ENCODE data around the gene SFMBT2.

Gene SFMBT2

DNA sequence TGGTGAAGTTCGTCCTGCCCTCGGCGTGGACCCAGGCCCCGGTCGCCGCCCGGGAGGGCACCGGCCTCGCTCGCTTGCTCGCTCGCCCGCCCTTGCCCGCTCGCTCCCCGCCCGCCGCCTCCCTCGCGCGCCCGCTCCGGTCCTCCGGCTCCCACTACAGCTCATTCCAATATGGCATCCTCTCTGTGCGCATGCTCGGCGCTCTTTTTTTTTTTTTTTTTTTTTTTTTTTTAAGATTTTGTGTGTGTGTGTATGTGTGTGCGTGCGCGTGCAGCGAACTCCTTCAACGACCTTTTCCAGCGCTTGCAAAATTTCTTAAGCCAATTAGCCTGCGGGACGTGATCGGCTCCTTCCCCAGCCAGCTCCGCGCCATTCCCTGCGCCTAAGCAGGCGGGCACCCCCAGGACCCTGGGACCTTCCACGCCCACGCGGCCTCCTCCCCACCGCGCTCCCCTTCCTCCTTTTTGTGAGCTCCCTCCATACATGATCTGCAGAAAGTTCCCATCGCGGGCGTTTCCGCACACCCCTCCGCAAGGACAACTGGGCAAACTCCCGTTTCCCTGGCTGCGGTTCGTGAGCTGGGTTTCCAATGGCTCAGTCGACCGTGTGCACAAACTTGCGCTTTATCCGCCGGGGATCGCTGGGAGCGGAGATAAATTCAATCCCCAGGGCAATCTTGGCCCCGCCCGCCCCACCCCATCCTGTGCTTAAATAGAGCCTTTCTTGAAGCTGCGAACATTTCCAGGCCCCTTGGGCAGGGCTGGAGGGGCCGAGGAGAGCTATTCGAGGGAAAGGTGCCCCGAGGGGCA is at the start of gene SFMBT2:
TSS of gene SFMBT2 (minus strand) at position 173 of the 809 bp plus-strand sequence. CDS start 29,136 bp downstream, outside the sequence.
- peak; percentile 58 for DNase-seq

DNA sequence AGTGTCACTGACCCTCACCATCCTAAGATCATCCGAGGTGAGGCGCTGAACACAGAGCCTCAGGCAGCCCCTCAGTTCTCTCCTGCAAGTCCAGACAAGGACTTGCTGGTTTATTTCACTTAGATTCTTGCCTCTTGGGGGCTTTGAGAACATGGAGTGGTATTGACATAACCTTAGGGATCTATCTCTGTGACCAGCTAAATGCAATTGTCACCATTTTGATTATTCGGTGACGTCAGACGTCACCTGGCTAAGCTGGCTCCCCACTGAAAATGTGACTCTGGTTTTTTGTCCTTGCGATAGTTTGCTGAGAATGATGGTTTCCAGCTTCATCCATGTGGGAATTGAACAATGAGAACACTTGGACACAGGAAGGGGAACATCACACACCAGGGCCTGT is 49.2 kb upstream of the SFMBT2 start:
- no peak for DNase-seq

DNA sequence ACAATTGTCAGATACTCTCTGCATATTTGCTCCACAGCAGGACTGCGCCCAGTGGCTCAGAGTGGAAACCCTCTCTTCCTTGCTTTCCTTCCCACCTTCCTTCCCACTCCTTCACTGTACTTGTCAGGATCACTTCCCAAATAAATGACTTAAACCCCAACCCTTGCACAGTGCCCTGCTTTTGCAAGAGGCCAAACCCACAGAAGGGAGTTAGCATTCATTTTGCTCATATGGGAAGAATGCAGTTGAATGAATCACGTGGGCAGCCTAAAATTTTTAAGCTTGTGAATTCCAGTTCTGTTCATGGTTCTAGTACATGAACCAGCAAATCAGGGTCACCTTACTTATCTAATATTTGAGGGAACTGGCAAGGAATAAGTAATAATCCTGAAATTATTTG is 47.7 kb upstream of the SFMBT2 start:
- no peak for DNase-seq

DNA sequence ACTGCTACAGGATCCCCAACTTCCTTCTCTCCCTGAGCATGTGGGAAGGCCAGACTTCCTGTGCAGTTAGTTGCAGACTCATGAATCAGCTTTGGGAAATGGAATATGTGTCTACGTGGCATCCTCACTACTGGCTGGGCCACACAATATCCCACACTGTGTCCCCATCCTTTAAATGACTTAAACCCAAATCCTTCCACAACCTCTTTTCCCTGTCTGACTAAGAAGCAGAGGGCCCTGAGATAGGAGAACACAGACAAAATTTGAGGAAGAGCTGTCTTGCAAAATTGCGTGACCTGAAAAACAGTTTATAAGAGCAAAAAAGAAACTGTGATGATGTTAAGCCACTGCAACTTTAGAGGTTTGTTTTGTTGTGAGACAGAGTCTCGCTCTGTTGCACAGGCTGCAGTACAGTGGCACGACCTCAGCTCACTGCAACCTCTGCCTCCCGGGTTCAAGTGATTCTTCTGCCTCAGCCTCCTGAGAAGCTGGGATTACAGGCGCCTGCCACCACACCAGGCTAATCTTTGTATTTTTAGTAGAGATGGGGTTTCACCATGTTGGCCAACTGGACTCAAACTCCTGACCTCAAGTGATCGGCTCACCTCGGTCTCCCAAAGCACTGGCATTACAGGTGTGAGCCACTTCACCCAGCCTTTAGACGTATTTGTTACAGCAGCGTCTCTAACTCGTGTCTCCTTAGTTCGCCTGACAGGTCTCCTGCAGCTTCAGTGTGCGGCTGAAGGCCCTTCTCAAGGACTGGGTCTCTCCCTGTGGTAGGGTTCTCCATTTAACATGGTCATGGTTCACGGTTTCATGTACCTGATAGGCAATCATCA is 46.9 kb upstream of the SFMBT2 start:
- no peak for DNase-seq

DNA sequence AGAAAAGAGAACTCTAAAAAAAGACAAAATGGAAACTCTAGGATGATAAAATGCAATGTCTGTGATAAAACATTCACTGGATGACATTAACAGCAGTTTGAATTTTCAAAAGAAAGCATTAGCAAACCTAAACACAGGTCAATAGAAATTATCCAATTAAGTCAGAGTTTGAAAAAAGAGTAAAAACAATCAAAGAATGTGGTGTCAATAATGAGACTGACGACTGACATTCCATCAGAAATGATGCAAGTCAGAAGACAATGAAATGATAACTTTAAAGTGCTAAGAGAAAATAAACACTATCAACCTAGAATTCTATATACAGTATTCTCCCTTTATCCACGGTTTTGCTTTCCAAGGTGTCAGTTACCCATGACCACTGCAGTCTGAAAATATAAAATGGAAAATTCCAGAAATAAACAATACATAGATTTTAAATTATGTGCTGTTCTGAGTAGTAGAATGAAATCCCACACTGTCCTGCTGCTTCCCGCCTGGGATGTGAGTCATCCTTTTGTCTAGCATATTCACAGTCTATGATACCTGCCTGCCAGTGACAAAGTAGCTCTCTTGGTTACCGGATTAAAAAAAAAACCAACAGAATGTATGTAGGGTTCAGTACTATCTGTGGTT is 38.3 kb upstream of the SFMBT2 start:
- no peak for DNase-seq

DNA sequence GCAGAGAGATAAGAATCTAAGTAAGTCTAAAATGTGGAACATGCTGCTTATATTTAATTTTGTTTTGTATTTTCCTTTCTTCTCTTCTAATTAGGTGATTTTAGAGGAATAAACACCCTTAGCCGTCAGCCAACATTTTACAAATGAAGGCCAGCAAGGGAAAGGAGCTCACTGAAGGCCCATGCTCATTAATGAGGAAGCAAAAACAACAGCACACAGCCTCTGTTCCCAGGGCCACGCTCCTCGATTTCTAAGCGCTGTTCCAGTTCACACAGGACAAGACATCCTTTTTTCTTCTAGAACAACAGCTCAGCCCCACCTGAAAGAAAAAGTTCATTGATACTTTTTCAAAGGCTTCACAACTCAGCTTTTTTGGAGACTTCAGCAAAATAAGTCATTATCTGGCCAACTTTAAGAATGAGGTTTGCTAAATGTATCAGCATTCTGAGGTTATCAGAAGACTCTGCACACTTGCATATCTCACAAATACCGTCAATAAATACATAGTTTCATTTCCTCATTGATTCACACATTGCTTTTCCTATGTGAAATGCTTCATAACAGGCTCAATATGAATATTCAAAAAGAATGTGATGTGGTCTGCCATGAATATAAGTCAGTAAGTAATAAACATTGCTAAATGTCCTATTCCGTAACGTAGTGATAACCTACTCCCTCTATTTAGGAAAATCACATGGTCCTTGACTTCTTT is 34.8 kb upstream of the SFMBT2 start:
- DNase-seq, result no peak

DNA sequence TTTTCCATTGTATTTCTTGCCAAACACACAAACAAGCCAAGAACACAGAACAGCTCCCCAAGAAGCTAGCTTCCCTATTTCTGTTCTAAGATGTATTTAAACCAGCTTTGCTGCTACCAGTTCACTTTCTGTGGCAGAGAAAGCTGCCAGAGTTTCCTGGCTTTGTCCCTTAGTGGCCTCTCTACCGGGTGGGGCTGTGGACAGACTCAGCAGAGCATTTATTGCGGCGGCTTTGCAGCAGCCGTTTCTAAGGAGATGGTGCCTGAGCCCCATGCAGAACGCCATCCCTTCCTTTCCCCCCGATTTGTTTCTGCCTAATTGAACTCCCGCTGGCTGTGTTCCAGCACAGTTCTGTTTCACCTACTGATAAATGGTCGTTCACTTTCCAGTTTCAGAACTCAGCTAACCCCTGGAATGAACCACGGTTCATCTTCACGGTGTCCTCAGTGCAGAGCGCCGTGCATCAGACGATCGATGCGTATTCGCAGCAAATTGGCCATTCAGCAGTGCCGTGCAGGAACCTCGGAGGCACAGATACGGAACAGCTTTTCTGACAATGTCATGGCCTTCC is 33.8 kb upstream of the SFMBT2 start:
- DNase-seq, result no peak

DNA sequence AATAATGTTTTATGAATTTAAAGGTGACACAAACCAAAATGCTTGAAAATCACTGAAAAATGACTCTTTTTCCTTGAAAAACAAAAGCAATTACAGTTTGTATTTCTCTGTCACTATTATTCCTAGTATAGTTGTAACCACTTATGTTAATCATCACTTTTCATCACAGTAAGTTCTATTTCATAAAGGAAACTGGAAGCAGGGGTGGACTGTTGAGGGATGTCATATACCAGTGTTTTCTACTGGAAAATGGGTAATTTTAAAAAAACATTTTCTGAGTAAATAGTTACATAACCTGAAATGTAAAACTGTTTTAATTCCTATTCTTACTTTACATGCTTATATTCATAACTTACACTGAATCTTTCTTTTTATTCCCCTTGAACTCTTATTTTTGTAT is 32.2 kb upstream of the SFMBT2 start:
- DNase-seq, result no peak

DNA sequence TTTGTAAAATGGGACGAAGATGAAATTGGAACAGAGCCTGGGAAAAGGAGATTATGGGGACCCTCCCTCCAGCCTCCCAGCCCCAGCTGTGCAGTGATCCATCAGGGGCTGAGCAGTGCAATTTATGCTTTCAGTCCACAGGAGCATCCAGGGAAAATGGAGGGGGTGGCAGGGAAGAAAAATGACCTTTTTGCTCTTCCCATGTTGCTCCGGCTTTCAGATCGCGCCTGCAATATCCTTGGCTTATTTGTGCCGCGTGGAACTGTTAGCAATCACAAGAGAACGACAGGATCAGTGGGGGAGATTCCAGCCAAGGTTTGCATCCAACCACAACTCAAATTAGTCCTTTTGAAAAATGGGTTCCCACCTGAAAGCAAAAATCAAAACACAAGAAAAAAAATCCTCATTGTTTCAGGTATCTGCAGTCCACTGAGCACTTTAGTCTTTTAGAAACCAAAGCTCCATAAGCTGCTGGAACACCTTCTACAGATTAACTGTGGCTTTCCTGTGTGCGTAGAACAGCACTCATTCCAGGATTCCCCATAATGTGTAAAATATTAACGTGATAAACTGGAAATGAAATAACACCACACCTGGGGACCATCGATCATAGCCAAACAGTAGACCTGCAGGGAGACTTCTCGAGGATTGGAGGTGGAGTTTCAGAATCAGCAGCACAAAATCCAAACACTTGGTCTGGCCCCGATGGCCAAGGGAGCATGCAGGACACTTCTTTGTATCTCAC is 30.7 kb upstream of the SFMBT2 start:
- DNase-seq, result no peak

DNA sequence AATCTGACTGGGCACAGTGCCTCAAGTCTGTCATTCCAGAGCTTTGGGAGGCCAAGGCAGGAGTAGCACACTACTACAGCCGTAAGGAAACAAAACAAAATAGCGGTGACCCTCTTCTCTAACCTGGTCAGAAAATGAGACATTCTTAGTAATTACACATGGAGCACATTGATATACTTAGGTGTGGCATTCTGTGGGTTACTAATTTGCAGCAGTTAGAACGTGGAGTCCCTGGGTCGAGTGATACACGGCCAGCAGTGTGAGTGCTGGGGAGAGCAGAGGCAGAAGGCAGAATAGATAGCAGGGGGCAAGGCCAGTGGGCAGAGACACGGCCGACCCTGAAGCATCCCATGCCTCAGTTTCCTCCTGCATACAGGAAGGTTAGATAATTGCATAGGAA is 28.9 kb upstream of the SFMBT2 start:
- no peak for DNase-seq

DNA sequence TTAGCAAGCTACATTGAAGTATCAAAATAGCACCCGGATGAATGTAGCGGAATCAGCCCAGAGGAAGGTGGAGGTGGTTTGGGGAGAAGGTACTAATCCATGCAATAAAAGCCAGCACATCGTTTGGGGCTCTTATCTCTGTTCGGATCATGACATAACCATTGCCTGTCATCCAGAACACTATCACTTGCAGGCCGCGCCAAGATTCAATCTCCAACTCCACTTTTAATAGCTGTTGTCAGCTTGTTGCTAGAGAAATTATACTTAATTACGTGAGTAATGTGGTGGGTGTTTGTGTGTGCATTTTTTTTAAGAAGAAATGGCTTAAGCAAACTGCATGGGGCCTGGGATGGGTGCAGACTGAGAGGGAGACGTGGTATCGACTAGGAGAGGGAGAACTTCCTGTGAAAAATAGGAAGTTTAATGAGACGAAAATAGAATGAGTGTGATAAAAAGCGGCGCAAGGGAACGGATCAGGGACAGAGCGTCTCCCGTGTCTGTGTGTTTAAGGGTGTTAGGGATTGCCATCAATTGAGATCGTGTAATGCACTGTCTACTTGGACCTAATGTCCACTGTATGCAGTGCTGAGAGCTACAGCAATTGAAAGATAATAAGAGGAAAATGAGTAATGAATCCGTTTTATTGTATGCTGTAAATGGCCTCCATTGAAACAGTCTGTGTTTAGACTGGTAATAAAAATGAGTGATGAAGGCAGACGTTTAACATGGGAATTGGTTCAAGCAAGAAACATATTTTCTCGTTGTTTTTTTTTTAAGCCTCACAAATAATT is 27.6 kb upstream of the SFMBT2 start:
- DNase-seq, result no peak

DNA sequence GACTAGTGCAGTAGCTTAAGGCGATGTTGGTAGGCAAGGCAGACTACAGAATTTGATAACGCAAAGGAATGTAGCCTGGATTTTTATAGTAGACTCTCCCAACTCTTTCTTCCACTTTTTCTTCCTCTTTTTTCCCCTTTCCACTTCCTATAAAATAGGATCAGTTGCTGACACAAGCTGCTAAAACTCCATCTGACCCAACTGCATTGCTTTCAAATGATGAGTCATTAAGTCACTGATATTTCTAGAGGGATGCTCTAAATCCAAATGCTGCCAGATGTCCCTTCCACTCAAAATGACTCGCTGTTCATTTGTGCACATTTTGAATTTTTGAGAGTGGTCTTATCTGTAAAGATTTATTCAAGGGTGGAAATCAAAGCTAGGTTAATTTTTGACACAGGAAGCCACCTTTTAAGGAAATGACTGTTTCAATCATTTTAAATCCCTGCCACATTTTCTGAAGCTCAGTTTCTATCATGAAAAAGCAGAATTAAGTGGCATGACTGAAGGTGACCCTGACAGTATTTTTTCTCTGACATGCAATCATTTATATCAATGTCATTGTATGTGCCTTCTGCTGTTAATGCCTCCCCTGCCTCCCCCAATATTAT is 25.8 kb upstream of the SFMBT2 start:
- DNase-seq, result no peak

DNA sequence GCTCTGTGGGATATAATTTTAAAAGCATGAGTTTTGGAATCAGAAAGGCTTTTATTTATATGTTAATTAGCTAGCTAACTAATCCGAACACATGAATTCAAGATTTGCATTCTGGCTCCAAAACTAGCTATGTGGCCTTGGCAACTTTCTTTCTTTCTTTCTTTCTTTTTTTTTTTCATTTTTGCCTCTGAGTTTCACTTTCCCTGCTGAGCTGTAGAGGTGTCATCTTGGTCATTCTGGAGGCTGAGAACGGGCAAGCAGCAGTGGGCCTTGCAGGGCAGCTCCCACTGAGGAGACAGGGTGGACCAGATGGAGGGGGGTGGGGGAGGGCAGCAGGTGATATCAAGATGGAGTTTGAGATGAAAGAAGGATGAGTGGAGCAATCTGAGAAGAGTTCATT is 24.8 kb upstream of the SFMBT2 start:
- DNase-seq, result no peak

DNA sequence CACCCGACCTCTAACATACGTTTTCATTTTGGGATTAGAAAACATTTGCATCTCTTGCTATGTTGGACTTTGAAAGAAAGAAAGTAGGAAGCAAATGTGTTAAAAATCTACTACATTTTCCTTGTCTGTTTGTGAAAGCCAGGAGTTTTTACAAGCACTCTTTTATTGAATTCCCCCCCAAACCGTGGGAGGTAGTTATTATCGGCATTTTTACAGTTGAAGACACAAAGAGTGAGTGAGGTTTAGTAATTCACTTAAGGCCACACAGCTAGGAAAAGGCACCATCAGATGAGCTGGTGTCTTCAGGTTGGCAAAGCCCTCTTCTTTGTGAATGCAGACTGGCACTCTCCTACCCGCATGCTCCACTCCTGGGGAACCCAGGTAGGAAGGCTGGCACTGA is 23.5 kb upstream of the SFMBT2 start:
- no peak for DNase-seq

DNA sequence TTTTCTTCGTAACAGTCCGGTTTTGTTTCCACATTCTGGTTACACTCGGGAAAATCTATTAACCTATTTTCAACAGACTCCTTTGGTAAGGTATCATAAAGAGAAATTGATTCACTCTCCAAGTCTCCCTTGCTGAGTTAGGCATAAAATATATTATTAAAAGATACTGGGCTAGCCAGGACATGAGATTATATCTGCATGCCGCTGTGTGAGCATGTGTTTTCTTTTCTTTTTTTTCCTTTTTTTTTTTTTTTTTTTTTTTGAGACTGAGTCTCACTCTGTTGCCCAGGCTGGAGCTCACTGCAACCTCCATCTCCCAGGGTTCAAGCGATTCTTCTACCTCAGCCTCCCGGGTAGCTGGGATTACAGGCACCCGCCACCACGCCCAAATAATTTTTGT is 23.0 kb upstream of the SFMBT2 start:
- no peak for DNase-seq

DNA sequence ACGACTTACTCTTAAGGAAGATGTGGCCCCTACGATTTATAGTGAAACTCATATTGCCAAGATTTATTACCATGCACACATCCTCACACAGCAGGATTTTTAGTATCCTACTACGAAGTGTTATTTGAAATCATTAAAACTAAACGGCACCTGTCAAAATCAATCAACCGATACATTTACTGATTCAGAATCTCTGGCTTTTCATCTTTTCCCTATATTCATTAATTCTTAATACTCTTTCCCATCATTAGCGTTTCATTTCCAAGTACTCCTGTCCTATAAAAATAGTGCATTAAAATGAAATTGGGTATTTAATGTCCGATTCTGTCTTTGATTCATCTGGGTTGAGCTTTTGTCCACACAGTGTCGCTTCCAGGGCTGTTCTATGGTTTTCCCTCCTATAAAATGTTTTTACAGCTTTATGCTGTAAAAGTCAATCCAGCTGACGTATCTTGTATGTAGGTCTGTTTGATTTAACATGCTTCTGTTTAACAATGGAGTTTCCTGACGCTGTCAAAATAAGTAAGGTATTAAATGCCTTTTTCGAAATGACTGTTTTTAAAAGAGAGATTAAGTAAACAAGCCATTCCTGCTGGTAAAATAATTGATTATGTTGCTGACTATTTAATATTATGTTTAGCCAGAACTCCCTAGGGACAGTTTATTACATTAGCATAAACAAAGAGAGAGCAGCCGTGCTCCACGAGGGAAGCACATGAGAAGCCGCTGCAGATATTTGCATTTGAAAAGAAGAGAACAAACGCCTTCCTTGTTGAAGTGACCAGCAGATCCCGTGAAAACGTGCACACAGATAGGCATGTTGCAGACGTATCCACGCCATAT is 22.3 kb upstream of the SFMBT2 start:
- DNase-seq, result no peak

DNA sequence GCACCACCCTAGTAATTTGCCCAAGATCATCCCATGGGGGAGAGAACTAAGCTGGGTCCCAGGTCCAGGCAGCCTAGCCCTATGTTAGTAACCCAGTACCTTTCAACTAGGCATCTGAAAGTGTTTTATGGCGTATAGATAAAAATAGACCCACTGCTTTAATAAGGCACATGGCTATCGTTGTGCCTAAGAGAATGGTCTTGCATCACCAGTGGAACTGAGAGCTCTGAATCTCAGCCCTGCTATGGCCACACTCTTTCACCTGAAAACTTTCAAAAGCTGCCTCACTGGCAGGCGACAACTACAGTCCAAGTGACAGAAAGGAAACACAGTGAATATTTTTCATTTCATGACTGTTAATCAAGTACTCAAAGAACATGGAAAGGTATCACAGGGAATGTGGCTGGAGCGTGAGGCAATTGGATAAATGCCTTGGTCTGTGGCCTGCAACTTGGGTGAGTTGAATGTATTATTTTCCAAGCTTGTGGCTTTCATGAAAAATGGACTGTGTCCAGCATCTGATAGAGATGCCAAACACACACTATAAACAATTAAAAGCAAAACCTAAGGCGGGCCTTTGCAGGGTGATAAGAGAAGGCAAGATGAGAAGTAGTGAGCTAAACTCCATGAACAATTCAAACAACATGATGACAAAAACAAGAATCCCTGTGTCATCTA is 18.0 kb upstream of the SFMBT2 start:
- no peak for DNase-seq

DNA sequence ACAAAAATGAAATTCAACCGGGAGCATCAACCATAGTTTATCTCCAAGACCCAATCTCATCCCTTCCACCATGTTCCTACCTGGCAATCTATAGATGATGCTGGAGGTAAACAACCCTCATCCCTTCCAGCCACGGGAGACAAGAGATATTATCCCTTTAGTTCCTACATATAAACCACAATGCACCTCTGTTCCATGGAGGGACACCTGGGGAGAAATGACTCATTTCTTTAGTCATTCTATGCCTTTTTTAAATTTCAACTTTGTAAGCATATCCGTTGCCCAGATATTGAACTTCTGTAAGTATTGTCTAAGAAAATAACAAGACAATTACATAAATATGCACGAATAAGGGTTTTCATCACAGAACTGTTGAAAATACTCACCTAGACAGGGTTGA is 15.5 kb upstream of the SFMBT2 start:
- no peak for DNase-seq

DNA sequence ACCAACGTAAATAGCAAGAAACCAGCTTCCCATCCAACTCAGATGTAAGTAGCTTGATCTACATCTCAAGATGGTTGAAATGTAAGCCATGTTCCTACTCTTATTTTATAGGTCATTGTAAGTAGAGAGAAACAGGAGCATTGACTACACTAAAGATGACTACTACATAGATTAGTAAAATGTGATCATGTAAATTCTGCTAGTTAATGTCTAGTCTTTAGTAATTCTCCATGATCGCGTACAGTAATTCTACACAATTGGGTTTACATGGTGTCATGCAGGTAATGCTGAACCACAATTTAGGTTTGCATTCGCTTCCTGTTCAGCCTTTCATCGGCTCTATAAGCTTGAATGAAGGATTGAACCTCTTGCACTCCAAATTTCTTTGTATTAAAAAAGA is 14.9 kb upstream of the SFMBT2 start:
- no peak for DNase-seq
